ENCODE measurements around the gene STX8.
A peak's percentile ranks its signal among the peaks of the same experiment; 100 is the strongest.

STX8 gene

DNA sequence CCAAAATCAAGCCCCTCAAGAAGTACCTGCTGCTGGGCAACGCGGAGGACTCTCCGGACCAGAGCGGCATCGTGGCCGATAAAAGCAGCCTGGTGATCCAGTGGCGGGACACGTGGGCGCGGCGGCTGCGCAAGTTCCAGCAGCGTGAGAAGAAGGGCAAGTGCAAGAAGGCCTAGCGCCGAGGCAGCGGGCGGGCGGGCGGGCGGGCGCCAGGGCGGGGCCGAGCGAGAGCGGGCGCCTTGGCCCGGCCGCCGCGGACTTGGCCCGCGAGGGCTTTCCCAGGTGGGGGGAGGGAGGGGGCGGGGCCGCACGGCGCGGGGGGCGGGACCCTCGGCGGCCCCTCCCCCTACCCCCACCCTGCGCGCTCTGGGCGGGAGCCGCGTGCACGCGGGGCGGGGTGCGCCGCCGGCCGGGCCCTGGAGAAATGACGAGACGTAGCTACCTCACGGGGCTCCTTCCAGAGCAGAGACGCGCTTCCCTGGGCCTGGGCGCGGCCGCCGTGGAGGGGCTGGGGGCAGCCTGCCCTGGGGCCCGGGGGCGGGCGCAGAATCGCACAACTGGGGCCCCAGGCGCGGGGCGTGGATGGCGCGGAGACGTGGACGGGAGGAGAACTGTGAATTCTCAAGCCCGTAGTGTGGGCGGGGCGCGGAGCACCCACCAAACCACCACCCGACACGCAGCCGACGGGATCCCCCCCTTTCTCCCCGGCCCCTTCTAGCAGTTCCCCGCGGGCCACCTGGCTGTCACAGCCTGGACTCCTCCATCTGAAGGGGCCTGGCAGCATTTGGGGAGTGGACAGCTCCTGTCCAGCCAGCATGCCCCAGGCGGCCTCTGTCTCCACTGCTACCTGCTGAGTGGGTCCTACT is 335.6 kb downstream of the STX8 start:
- peak; percentile 9 to 39 for DNase-seq (ENCODE audit: low read depth in 2 of 2)

DNA sequence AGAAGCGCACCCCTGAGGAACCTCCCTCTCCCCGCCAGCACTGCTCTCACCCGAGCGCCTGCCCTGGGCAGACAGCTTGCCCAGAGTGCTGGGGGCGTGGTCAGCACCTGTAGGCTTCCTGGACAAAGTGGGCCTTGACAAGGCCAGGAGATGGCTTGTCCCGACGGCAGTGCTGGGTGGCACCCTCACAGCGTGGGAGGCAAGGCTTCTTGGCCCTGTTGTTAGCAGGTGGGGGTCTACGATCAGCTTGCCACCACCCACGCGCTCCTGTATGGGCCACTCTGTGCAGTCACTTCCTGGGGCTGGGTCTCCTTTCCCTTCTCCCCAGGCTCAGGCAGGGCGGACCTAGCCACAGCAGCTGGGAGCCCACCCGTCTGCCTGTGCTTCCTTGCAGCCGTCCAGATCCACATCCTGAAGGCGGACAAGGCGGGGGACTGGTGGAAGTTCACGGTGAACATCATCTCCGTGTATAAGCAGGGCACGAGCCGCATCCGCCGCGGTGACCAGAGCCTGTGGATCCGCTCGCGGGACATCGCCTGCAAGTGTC is 336.3 kb downstream of the STX8 start:
- DNase-seq (ENCODE audit: low read depth in 2 of 2), result no peak

DNA sequence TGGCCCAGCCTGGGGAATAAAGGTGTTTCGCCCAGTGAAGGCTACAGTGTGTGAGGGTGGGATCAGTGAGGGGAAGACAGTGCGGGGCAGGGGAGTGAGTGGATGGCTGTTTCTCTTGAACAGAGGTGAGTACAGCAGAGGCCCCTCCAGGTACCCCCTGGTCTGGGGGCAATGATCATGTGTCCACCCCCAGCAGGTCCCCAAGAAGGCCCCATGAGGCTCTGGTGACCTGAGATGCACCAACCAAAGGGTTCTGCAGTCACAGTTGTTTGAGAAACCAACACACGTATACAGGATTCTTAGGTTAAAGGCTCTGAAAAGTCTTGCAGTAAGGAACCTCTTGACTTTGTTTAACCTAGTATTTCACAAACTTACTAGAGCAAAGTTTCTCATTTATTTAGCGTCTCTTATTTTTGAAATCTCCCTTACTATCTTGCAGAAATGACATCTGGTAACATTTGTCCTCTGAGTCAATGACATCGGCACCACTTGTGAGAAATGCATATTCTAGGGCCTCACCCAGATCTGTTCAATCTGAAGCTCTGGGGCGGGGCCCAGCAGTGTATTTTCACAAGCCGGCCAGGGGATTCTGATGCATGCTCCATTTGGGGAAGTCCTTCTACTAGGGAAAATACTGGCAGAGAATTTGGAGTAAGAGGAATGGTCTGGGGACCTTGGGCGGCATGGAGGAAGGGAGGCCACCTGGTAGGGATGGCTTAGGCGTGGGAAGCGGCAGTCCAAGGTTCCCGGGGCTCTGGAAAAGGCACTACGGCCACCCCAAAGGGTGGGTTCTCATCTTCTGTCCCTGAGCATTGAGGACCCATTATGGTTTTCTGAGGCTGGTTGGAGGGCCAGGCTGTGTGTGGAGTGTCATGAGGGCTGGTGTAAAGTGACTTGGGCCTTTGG is 337.0 kb downstream of the STX8 start:
- no peak for DNase-seq (ENCODE audit: low read depth in 2 of 2)

DNA sequence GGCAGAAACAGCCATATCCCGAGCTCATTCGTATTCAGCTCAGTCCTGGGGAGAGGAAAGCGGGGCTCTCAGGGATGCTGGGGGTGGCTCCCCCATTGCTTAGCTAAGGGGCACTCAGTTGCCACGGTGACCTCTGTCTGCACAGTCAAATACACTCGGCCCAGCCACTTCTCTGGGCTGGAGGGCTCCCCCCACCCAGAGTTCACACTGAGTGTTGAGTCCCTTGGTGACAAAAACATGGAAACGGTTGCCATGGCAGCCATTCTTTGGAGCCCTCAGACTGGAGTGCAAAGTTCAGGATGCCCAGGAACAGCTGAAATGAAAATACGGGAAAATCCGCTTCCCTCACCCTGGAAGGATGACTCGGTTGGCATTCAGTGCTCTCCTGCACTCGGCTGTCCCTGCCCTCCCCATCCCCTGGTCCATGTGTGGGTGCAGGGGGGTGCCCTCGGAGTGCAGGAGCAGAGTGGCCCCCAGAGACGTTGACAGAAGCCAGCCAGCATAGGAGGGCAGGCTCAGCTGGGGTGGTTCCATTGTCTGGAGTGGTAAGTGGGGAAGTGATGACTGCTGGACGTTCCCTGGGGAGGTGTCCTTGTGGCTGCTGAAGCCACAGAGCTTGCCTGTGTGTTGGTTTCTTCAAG is 337.8 kb downstream of the STX8 start:
- no peak for DNase-seq (ENCODE audit: low read depth in 2 of 2)

DNA sequence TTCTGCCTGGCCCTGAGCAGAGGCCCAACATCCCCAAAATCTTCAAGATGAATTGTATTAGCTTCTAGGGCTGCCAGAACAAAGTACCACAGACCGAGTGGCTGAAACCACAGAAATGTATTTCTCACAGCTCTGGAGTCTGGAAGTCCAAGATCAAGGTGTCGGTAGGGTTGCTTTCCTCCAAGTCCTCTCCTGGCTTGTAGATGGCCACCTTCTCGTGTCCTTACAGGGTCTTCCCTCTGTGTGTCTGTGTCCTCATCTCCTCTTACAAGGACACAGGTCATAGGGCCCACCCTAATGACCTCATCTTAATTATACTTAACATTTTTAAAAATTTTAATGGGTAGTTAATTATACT is 338.6 kb downstream of the STX8 start:
- no peak for DNase-seq (ENCODE audit: low read depth in 2 of 2)

DNA sequence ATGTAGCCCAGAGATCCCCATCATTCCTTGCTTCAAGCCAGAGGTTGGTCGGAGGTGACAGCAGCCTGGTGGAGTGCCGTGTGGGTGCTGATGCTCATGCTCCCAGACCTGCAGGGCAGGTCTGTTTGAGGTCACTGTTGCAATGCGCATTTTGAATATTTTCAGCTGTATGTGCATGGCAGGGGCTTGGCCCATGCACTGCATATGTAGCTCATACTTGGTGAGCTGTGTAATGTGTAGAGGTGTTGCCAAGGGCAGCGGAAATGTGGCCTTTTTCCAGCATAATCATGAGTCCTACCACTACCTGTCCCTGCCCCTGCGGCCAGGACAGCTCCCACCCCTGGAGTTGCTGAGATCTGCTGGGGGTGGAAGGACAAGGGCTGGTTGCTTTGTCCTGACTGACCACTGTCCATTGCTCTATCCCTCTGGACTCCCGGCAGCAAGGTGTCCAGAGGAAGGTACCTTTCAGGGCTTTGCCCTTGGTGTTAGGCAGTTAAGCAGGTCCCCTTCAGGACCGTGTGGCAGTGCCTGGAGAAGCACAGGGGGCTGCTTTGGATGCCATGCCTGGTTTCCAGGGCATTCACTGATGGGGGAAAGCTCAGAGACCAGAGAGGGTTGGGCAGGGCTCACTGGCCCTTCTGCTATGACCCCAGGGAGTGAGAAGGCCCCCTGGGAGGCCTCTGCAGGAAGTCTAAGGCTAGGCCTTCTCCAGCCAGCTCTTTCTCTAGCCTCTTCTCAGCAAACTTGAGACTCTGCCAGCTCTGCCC is 339.2 kb downstream of the STX8 start:
- no peak for DNase-seq (ENCODE audit: low read depth in 2 of 2)

DNA sequence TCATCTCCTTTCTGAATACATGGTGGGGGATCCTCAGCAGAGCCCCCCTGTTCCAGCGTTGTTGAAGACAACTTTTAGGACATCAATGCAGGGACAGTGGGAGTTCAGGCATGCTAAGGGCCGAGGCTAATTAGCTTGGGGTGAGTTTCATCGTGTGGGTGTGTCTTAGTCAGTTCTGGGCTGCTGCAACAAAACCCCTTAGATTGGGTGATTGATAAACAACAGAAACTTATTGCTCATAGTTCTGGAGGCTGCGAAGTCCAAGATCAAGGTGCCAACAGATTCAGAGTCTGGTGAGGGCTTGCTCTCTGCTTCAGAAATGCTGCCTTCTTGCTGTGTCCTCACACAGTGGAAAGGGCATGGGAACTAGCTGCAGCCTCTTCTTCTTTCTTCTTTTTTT is 340.3 kb downstream of the STX8 start:
- DNase-seq (ENCODE audit: low read depth in 2 of 2), result no peak

DNA sequence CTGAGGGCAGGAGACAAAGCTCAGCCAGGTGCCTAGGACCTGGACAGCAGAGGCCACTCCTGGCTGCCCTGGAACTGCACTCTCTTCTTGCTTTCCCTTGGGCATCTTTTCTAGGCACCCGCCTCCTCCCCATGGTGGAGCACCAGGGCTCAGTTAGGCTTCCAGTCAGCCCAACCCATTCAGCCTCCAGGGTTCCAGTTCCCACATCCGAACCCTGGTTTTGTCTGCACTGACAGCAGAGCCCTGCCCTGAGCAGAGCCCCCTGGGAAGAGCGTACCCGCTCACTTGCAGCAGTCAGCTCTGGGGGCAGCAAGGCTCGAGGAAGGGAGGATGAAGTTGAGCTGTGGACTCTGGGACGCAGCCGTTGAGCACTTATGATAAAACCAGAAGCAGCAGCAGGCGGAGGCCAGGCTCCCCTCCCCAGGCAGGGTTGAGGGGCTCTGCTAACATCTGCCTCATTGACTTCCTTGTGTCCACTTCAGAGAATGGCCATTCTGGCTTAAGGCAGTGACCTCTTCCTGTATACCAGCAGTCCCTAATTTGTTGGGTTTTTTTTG is 341.2 kb downstream of the STX8 start:
- DNase-seq (ENCODE audit: low read depth in 2 of 2), result no peak

DNA sequence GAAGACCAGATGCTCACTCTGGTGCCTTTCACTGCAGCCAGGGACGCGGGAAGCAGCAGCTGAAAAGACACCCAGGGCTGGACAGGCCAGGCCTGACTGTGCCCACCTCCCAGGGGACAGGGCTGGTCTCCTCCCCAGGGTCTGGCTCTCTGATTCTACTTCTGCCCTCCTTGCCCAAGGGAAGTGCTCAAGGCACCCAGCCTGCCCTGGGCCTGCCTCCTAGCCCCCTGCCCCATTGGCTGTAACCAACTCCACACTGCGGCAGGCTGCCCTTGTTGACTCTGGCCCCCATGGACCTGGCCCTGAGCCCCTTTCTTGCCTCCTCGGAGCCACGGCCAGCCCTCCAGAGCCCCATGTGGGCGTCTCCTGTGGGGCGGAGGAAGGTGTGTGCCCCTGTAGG is 341.9 kb downstream of the STX8 start:
- DNase-seq (ENCODE audit: low read depth in 2 of 2), result no peak

DNA sequence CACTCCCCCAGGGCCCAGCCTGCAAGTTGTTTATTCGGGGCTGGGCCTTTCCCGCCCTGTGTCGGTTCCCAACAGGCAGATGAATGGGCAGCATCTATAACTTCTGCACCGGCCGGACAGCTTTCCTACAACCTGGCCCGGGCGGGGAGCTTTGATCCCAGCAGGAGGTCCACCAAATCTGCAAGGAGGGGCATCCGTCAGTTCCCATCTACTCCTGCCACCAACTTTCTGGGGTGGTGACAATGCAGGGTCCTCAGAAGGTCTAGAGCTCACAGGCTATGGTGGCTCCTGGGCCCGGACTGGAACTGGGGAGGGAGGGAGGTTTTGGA is 342.4 kb downstream of the STX8 start:
- no peak for DNase-seq (ENCODE audit: low read depth in 2 of 2)

DNA sequence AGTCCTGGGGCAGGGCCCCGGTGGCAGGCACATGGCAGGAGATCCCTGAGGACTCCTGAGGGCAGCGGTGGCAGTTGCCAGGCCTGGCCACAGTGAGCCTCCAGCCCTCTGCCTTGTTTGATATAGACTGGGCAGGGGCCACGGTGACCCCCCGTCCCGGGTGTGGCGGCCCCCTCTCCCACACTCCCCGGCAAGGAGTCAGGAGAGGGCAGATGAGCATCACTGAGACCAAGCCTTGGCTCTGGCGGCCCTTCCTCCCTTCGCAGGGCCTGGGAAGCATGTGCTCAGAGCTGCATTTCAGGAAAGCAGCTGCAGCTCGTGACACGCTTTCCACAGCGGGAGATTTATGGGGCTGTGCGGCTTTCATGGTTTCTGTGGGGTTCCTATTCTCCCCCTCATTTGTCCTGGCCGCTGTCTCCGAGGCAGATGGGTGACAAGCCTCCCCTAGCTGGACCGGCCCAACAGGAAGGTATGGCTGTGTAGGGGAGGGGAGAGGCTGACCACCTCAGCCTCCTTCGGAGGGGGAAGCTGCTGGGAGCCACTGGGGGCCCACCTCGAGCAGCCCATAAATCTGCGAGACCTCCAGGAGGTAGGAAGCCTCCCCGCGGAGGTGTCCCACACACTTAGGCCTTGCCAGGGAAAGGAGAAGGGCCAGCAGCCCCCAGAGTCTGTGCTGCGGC is 342.9 kb downstream of the STX8 start:
- no peak for DNase-seq (ENCODE audit: low read depth in 2 of 2)

DNA sequence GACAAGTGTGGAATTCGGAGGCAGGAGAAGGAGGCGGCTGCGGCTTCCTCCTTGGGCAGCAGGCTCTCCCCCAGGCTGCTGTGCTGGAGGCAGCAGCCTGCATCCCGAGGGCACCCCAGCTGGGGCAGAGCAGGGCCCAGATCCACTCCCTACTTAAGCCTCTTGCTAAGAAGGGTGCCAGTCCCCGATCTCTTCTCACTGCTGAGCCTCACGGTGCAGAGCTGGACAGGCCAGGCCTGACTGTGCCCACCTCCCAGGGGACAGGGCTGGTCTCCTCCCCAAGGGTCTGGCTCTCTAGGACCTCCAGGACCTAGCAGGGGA is 343.5 kb downstream of the STX8 start:
- DNase-seq (ENCODE audit: low read depth in 2 of 2), result no peak

DNA sequence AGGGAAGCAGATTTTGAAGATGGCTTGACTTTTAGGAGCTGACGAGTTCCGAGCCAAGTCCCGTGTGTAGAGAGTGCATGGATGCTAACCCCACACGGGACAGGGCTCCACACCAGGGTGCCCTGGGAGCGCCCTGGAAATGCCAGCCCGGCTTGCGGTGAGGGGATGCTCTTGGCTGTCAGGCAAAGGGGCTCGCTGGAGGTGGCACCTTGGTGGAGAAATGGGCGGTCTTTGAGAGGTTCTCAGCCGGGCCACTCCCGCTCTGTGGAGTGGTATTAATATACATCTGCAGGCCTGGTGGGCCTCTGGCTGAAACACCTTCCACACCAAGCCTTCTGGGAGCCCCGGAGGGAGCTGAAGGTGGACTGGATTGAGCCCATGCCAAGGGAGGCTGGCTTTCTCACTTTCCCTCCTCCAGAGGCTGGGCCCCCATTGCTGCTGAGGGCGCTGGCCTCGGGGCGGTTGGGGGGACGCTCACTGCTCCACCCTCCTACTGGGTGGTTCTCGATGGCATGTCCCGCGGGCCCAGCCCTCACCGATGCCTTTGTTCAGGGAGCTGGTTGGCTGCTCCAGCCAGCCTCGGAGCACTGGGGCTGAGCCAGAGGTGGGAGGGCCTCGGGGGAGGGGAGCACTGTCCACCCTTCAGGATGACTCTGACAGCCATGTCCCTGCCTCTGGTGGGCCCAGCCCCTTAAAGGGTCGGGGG is 344.0 kb downstream of the STX8 start:
- no peak for DNase-seq (ENCODE audit: low read depth in 2 of 2)

DNA sequence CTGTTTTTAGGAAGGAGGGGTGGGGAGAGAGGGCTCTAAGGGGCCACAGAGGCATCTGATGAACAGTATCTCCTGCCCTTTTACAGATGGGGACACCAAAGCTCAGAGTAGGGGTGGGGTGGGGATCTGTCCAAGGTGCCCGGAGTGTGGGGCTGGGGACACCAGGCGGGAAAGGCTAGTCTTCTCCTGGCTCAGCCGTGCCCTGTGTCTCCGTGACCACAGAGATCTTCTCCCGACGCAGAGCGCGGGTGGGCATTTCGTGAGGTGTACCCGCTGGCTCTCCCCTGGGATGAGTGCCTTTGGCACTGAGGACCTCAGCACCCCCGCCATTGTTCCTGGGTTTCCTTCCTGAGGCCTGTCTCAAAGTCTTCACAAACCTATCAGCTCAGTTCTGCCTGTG is 344.8 kb downstream of the STX8 start:
- DNase-seq (ENCODE audit: low read depth in 2 of 2), result no peak

DNA sequence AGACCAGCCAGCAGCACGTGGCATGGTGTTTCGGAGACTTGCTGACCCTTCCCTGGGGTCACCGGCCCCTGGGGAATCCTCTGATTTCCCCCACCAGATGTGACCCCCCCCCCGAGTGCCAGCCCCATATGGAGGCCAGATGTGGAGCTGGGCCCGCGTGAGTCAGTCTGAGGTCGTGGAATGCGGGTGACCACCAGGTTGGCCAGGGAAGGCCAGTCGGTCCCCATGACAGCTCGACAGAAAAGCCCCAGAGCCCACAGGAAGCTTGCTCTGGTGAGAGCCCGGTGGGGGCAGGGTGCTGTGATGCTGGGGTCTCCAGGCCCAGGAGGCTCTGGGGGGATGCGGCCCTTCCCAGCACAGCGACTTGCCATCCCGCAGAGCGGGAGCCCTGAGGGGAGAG is 345.3 kb downstream of the STX8 start:
- no peak for DNase-seq (ENCODE audit: low read depth in 2 of 2)

DNA sequence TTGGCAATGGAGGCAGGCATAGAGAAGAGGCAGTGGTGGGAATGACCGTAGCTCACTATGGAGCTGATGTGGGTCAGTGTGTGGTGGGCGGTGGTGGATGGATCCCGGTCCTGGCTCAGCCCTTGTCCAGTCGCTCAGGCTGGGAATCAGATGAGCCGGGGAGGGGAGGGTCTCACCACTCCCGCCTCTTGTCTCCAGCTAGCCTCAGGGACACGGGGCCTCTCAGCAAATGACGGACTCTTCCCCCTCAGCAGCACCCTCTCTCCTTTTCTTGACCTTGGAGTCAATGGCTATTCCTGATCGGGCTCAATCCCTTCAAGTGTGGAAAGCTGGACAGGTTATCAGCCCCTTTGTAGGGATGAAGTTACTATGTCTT is 345.8 kb downstream of the STX8 start:
- no peak for DNase-seq (ENCODE audit: low read depth in 2 of 2)

DNA sequence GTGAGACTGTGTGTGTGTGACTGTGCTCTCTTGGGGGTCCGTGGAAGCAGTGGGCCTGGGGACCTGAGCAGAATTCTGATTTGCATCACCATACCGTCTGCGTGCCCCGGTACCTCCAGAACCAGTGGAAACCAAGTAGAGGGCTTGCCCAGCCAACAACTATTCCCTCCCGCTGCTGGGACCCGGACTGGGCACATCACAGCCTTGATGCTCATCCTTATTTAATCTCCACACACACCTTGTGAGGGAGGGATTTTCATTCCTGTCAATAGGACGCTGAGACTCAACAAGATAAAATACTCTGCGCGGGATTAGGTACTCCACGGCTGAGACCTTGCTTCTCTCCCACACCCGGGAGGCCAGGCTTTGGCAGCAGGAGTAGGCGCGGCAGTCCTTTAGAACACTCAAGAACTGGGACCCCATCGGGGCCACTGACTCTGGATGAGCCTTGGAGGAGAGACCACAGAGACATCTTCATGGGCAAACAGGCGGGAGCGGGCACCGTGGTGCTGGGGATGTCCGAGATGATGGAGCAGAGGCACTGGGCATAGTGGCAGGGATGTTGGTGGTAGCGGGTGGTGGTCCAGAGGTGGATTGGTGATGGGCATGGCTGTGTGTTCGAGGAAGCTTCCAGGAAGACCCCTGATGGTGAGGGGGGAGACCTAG is 346.3 kb downstream of the STX8 start:
- DNase-seq (ENCODE audit: low read depth in 2 of 2), result no peak

DNA sequence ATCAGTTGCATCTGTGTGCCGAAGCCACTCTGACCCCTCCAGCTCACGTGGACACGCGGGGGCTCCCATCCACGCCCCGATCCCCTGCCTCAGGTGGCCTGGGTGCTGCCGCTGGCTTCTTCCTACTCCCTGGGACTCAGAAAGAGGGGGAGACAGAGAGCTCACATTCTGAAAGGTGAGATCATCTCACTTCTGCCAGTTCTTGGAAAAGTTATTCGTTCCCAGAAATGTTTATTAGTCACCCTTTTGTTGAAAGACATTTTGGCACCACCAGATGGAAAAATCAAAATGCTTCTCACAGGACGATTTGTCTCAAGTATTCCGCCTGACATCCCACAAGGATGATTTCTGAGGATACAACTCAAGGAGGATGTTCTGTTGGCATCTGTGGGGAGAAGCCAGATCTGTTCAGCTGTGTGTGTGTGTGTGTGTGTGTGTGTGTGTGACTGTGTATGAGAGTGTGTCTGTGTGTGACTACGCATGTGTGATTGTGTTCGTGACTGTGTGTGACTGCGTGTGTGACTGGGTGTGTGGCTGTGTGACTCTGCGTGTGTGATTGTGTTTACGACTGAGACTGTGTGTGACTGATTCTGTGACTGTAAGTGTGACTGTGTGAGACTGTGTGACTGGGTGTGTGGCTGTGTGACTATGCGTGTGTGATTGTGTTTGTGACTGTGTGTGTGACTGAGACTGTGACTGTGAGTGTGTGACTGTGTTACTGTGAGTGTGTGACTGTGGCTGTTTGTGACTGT is 347.0 kb downstream of the STX8 start:
- DNase-seq (ENCODE audit: low read depth in 2 of 2), result no peak

DNA sequence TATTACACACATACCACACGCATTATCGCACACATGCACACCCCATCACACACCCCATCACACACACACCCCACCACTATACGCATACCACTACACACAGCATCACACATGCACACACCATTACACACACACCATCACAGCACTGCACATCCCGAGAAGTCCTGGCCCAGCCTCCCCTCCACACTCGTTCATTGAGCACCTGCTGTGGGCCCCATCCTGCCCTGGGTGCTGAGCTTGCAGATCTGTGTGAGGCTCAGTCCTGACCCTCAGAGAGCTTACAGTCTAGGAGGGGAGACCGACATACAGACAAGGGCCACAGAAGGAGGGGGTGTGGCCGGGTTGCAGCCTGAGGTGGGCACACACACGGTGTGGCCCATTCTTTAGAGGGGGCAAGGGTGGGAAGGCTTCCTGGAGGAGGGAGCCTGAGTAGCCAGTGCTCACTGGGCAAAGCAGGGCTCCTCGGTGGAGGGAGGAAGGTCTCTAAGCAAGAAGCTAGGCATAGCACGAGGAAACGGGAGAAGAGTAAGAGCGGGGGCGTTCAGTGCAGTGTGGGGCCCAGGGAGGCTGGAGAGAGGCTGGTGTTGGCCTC is 347.7 kb downstream of the STX8 start:
- no peak for DNase-seq (ENCODE audit: low read depth in 2 of 2)

Data from stimulated activated CD4-positive, alpha-beta T cell treated with anti-CD3 and anti-CD28 coated beads, Interleukin-1b, Interleukin-23, amount 100 ng/mL, for 1 hour (primary cell).